IMR-90 (cell line): ENCODE data around the gene ALPI. TPM values are rescaled to one million over a fixed set of nuclear protein-coding genes. Genes with fewer than 3 reads are reported as not detected.

Source experiments
- ATAC-seq: fragments of 200-7000 bp; cut with Tn5 transposase; 2 replicates; pipeline ENCODE4 v1.9.1; 2020; ENCODE audit warnings: low read depth, mild to moderate bottlenecking, moderate library complexity
- BruUV-seq: library from RNA; stranded (reverse); fragments of 400-500 nt; replicated peaks from 2 replicates; lab custom pipeline; 2021; lab: Mats Ljungman, UMichigan
- CTCF ChIA-PET: fragments of 300-600 bp; formaldehyde crosslinking; extraction: SDS; loops from one replicate; lab custom pipeline; 2021; ENCODE audit warnings: antibody characterized with exemption; lab: Yijun Ruan, JAX
- POLR2A ChIA-PET: fragments of 300-600 bp; sonication (Branson Sonifier 250); formaldehyde crosslinking; loops from one replicate; lab custom pipeline; 2022; ENCODE audit warnings: antibody characterized with exemption; ENCODE audit not compliant: unreplicated experiment; lab: Charles Lee
- DNase-seq: peaks from one replicate; pipeline ENCODE4 v3.0.0; 2013
- H2AFZ ChIP-seq: replicated peaks from 2 replicates; pipeline ENCODE3; 2013; ENCODE audit warnings: low read length, mild to moderate bottlenecking; ENCODE audit not compliant: poor library complexity
- H2AK5ac ChIP-seq: 2 replicates; pipeline ENCODE4 v1.6.1; 2013; ENCODE audit warnings: low read depth, low read length, inconsistent platforms
- H2AK9ac ChIP-seq: replicated peaks from 2 replicates; pipeline ENCODE3; 2013; ENCODE audit warnings: mild to moderate bottlenecking, low read depth, low read length, moderate library complexity; ENCODE audit not compliant: poor library complexity
- H2BK120ac ChIP-seq: 2 replicates; pipeline ENCODE4 v1.6.1; 2013; ENCODE audit warnings: low read depth, low read length, inconsistent platforms
- H2BK15ac ChIP-seq: 3 replicates; pipeline ENCODE4 v1.6.1; 2013; ENCODE audit warnings: low read depth, low read length, inconsistent platforms
- H2BK20ac ChIP-seq: 2 replicates; pipeline ENCODE4 v1.6.1; 2013; ENCODE audit warnings: low read depth, mild to moderate bottlenecking, inconsistent platforms, low read length, moderate library complexity
- H2BK5ac ChIP-seq: 2 replicates; pipeline ENCODE4 v1.6.1; 2013; ENCODE audit warnings: mild to moderate bottlenecking, low read depth, low read length, inconsistent platforms; ENCODE audit not compliant: poor library complexity, severe bottlenecking
- H3K14ac ChIP-seq: replicated peaks from 2 replicates; pipeline ENCODE4 v1.6.1; 2013; ENCODE audit warnings: low read depth, low read length, inconsistent platforms
- H3K18ac ChIP-seq: 2 replicates; pipeline ENCODE4 v1.6.1; 2013; ENCODE audit warnings: low read depth, low read length, control low read depth
- H3K23ac ChIP-seq: 2 replicates; pipeline ENCODE4 v1.6.1; 2013; ENCODE audit warnings: low read depth, low read length, inconsistent platforms
- H3K27ac ChIP-seq: 2 replicates; pipeline ENCODE4 v1.5.1; 2013; ENCODE audit warnings: mild to moderate bottlenecking, control low read depth, low read length; ENCODE audit not compliant: insufficient read depth
- H3K27me3 ChIP-seq: 2 replicates; pipeline ENCODE4 v1.6.1; 2013; ENCODE audit warnings: low read length; ENCODE audit not compliant: control insufficient read depth, insufficient read depth
- H3K36me3 ChIP-seq: 2 replicates; pipeline ENCODE4 v1.6.1; 2013; ENCODE audit warnings: low read length, mixed read lengths; ENCODE audit not compliant: control insufficient read depth, insufficient read depth
- H3K4ac ChIP-seq: 2 replicates; pipeline ENCODE4 v1.6.1; 2013; ENCODE audit warnings: low read depth, low read length, inconsistent platforms
- H3K4me1 ChIP-seq: 2 replicates; pipeline ENCODE4 v1.6.1; 2013; ENCODE audit warnings: low read length, mixed read lengths; ENCODE audit not compliant: control insufficient read depth, insufficient read depth
- H3K4me2 ChIP-seq: 2 replicates; pipeline ENCODE4 v1.6.1; 2013; ENCODE audit warnings: low read depth, mild to moderate bottlenecking, control low read depth, low read length, moderate library complexity
- H3K4me3 ChIP-seq: 2 replicates; pipeline ENCODE4 v1.5.1; 2013; ENCODE audit warnings: low read depth, mild to moderate bottlenecking, control low read depth, low read length, moderate library complexity; ENCODE audit not compliant: insufficient read depth
- H3K56ac ChIP-seq: 2 replicates; pipeline ENCODE4 v1.6.1; 2013; ENCODE audit warnings: low read length, inconsistent platforms; ENCODE audit not compliant: insufficient read depth; ENCODE audit errors: extremely low read depth
- H3K79me1 ChIP-seq, 2 experiments: 2 replicates each; pipeline ENCODE4 v1.6.1; 2013; ENCODE audit warnings: low read length in 2 of 2, inconsistent platforms in 1 of 2, low read depth in 1 of 2
- H3K9ac ChIP-seq: 2 replicates; pipeline ENCODE4 v1.6.1; 2013; ENCODE audit warnings: low read depth, low read length, control low read depth
- H3K9me1 ChIP-seq: 2 replicates; pipeline ENCODE4 v1.6.1; 2013; ENCODE audit warnings: low read length, inconsistent platforms; ENCODE audit not compliant: insufficient read depth
- H3K9me3 ChIP-seq: 2 replicates; pipeline ENCODE4 v1.6.1; 2013; ENCODE audit warnings: low read length; ENCODE audit not compliant: control insufficient read depth, insufficient read depth
- H4K20me1 ChIP-seq: 2 replicates; pipeline ENCODE4 v1.6.1; 2013; ENCODE audit warnings: low read length, inconsistent platforms; ENCODE audit not compliant: insufficient read depth
- H4K5ac ChIP-seq: 2 replicates; pipeline ENCODE4 v1.6.1; 2013; ENCODE audit warnings: mild to moderate bottlenecking, low read depth, low read length, control low read depth
- H4K8ac ChIP-seq, 2 experiments: 2 replicates each; pipeline ENCODE4 v1.6.1; 2013; ENCODE audit warnings: low read depth in 2 of 2, low read length in 2 of 2, control low read depth in 1 of 2, inconsistent platforms in 1 of 2
- H4K91ac ChIP-seq: 2 replicates; pipeline ENCODE4 v1.6.1; 2013; ENCODE audit warnings: low read depth, low read length, inconsistent platforms; ENCODE audit not compliant: insufficient read depth
- FOS ChIP-seq: fragments of 150-350 bp; IDR thresholded peaks from 2 replicates; pipeline ENCODE4 v1.6.1; 2016; ENCODE audit warnings: low read depth, low read length
- MAFK ChIP-seq: IDR thresholded peaks from 2 replicates; pipeline ENCODE4 v1.6.1; 2012; ENCODE audit warnings: low read depth, low read length, improper control_type of control experiment
- NFE2L2 ChIP-seq: fragments of 150-350 bp; IDR thresholded peaks from 2 replicates; pipeline ENCODE4 v1.6.1; 2016; ENCODE audit warnings: low read depth, mild to moderate bottlenecking, low read length
- RAD21 ChIP-seq: IDR thresholded peaks from 2 replicates; pipeline ENCODE4 v1.6.1; 2012; ENCODE audit warnings: low read length, improper control_type of control experiment
- SMC3 ChIP-seq: fragments of 150-350 bp; IDR thresholded peaks from 2 replicates; pipeline ENCODE4 v1.6.1; 2016; ENCODE audit warnings: low read depth, mild to moderate bottlenecking, antibody characterized with exemption, low read length, moderate library complexity
- WGBS, 2 experiments: methylation state at CpG; one replicate each; pipeline versions ENCODE4 v1.1.5 to v1.1.7; 2013; ENCODE audit warnings: missing lambda C conversion rate in 2 of 2; ENCODE audit not compliant: insufficient read length in 1 of 2; ENCODE audit errors: extremely low coverage in 2 of 2; 5-methylcytosine and 5-hydroxymethylcytosine counted together
- dilution Hi-C: fragments of 300-500 bp; cut with HindIII; formaldehyde crosslinking; loops from one replicate; pipeline ENCODE4 v1.14.3; 2018; ENCODE audit warnings: low sequenced_read_pairs; ENCODE audit not compliant: unreplicated experiment
- in situ Hi-C: fragments of 300-500 bp; cut with MboI; formaldehyde crosslinking; loops from 3 replicates; pipeline ENCODE4 v1.14.3; 2019; ENCODE audit warnings: low sequenced_read_pairs, inconsistent platforms, mixed read lengths
- intact Hi-C: fragments of 100-400 bp; cut with micrococcal nuclease; formaldehyde crosslinking; loops from 2 replicates; pipeline ENCODE4 v1.10.0; 2022
- polyA plus RNA-seq, 3 experiments: library from polyadenylated mRNA; depleted of rRNA; stranded (reverse); fragments of >200 nt; gene quantifications; 2 replicates each; pipeline ENCODE4 v1.2.3, GENCODE V29; 2012; ENCODE audit warnings: low replicate concordance in 1 of 3
- total RNA-seq: library from RNA; depleted of rRNA; stranded (reverse); fragments of >200 nt; gene quantifications from 2 replicates; pipeline ENCODE4 v1.2.3, GENCODE V29; 2012

Gene ALPI
- total and polyA plus RNA-seq, 2 of the 4 experiments (the other 2 are of a cell fraction) = not detected

GRCh38 chr2:232465061-232465460, 9.1 kb downstream of the ALPI start:
- Histone ChIP-seq H3K23ac (no peak overlapping the region), H3K4me3 (no peak overlapping the region), H4K91ac (no peak overlapping the region), H4K20me1 (no peaks in the 10 kb centered on the region), H4K8ac (no peak overlapping the region), H3K79me1 (no peaks in the 10 kb centered on the region), H2AK5ac (no peak overlapping the region), H2BK20ac (no peak overlapping the region), H3K9me1 (no peaks in the 10 kb centered on the region), H3K18ac (no peak overlapping the region), H3K4me1 (no peaks in the 10 kb centered on the region), H3K56ac (no peak overlapping the region), H3K14ac (no peak overlapping the region), H2BK5ac (no peak overlapping the region), H3K27ac (no peak overlapping the region), H2AFZ (no peak overlapping the region), H3K4me2 (no peak overlapping the region), H4K5ac (no peak overlapping the region), H2BK15ac (no peak overlapping the region), H3K4ac (no peak overlapping the region), H2AK9ac (no peak overlapping the region), H3K36me3 (no peaks in the 10 kb centered on the region), H3K9me3 (no peaks in the 10 kb centered on the region), H2BK120ac (no peak overlapping the region), H3K27me3 (peaks cover 5% of the 10 kb centered on the region; the same call in 1 of the 2 replicates), H3K9ac (no peak overlapping the region)
- in situ Hi-C loops (no loop called here), intact Hi-C loops (no loop called here), dilution Hi-C loops (no loop called here)
- ATAC-seq (no peak), DNase-seq (no peak)
- TF ChIP-seq NFE2L2 = no peak
- no peak for TF ChIP-seq MAFK
- no peak for TF ChIP-seq SMC3
- no peak for TF ChIP-seq FOS
- TF ChIP-seq RAD21 = no peak
- BruUV-seq = no TSS peak
- ChIA-PET CTCF (interaction anchor here (1.1 kb wide), 1 partner anchor 21 kb away, joined by 4 read pairs; no protein-coding TSS in a partner anchor), POLR2A (no interaction called here)
- 90% methylated on average over 2 of the region's 6 CpGs; no CpG with 5 or more reads in 1 of the 2 experiments for WGBS, 2 experiments
